Endodermal cell (in vitro differentiated cells): ENCODE data around the gene FAM50B. TPM values are rescaled to one million over a fixed set of nuclear protein-coding genes. Genes with fewer than 3 reads are reported as not detected.
A peak's percentile ranks its signal among the peaks of the same experiment; 100 is the strongest.

Experiments used
- DNase-seq: peaks from one replicate; pipeline ENCODE4 v3.0.0-alpha.2; 2017
- H3K27ac ChIP-seq: 2 replicates; pipeline ENCODE4 v1.5.1; 2013; ENCODE audit warnings: mild to moderate bottlenecking, low read depth, low read length, moderate library complexity
- H3K27me3 ChIP-seq: 2 replicates; pipeline ENCODE4 v1.6.1; 2013; ENCODE audit warnings: mild to moderate bottlenecking, low read length, moderate library complexity; ENCODE audit not compliant: insufficient read depth, control insufficient read depth, poor library complexity, severe bottlenecking
- H3K36me3 ChIP-seq: 2 replicates; pipeline ENCODE4 v1.7.0; 2013; ENCODE audit warnings: mild to moderate bottlenecking, low read length, moderate library complexity; ENCODE audit not compliant: control insufficient read depth, insufficient read depth
- H3K4me1 ChIP-seq: one replicate; pipeline ENCODE4 v1.7.0; 2013; ENCODE audit warnings: low read length; ENCODE audit not compliant: control insufficient read depth, insufficient read depth
- H3K4me3 ChIP-seq: 2 replicates; pipeline ENCODE4 v1.5.1; 2013; ENCODE audit warnings: mild to moderate bottlenecking, low read length, moderate library complexity
- H3K9ac ChIP-seq: 2 replicates; pipeline ENCODE4 v1.6.1; 2013; ENCODE audit warnings: mild to moderate bottlenecking, low read length, moderate library complexity; ENCODE audit not compliant: poor library complexity, severe bottlenecking; ENCODE audit errors: extremely low read depth
- H3K9me3 ChIP-seq: 2 replicates; pipeline ENCODE4 v1.6.1; 2013; ENCODE audit warnings: mild to moderate bottlenecking, low read length, moderate library complexity; ENCODE audit not compliant: control insufficient read depth
- H3K27ac Mint-ChIP-seq: 2 replicates; pipeline ENCODE4 v1.8.0; 2020; ENCODE audit warnings: mixed read lengths
- H3K27me3 Mint-ChIP-seq: 2 replicates; pipeline ENCODE4 v1.8.0; 2021; ENCODE audit warnings: mild to moderate bottlenecking, mixed read lengths; ENCODE audit not compliant: insufficient read depth
- H3K36me3 Mint-ChIP-seq: 2 replicates; pipeline ENCODE4 v1.8.0; 2020; ENCODE audit warnings: low read depth, mixed read lengths
- H3K4me1 Mint-ChIP-seq: 2 replicates; pipeline ENCODE4 v1.8.0; 2020; ENCODE audit warnings: mixed read lengths
- H3K4me3 Mint-ChIP-seq: 2 replicates; pipeline ENCODE4 v1.8.0; 2020; ENCODE audit warnings: mild to moderate bottlenecking, moderate library complexity, mixed read lengths
- H3K9me3 Mint-ChIP-seq: 2 replicates; pipeline ENCODE4 v1.8.0; 2020; ENCODE audit warnings: mild to moderate bottlenecking, mixed read lengths
- CTCF ChIP-seq: fragments of 200-600 bp; sonication (generic); conservative IDR thresholded peaks from 2 replicates; pipeline ENCODE4 v1.5.0; 2021; ENCODE audit warnings: antibody characterized with exemption, mild to moderate bottlenecking
- WGBS, 2 experiments: methylation state at CpG; one replicate each; pipeline versions ENCODE4 v1.1.5 to v1.1.7; 2013; ENCODE audit warnings: missing lambda C conversion rate in 2 of 2, mixed read lengths in 1 of 2; ENCODE audit not compliant: insufficient coverage in 1 of 2, insufficient read length in 1 of 2; 5-methylcytosine and 5-hydroxymethylcytosine counted together
- long read RNA-seq, 4 experiments: library from polyadenylated mRNA in 2 of 4; library from RNA in 1 of 4; library from capped mRNA in 1 of 4; stranded (forward) in 3 of 4; unstranded in 1 of 4; transcript quantifications; one replicate each; pipeline ENCODE4 v2.0.0, GENCODE V29; 2020 to 2021; ENCODE audit warnings: inconsistent platforms in 1 of 4
- polyA plus RNA-seq, 2 experiments: library from polyadenylated mRNA; stranded (reverse); fragments of 50-300 nt; gene quantifications; one replicate each; pipeline ENCODE4 v1.2.3, GENCODE V29; 2013
- total RNA-seq, 2 donors: library from RNA; stranded (reverse); fragmentation: NEBNext Ultra II Directional in 1 of 2; extraction: Animal tissue kit (Norgen Biotek cat#: 25700) in 1 of 2; gene quantifications; 2 replicates in 1 of 2; 3 replicates in 1 of 2; pipeline ENCODE4 v1.2.1, GENCODE V29; 2021

The FAM50B gene
- total RNA-seq = 1 to 10 TPM; 2.8 to 3.7 TPM
- polyA plus RNA-seq (2013, experiment 1 of 2) = 0.57 TPM
- polyA plus RNA-seq (2013, experiment 2 of 2) = 0.50 TPM
- long read RNA-seq, experiment 1, partial matches to known transcripts = 0 of 3 reads
- long read RNA-seq, experiment 1, other reads (novel, unspliced or antisense) = 0 of 3 reads
- long read RNA-seq, experiment 2, partial matches to known transcripts = 0 of 3 reads
- long read RNA-seq, experiment 2, other reads (novel, unspliced or antisense) = 0 of 3 reads
- long read RNA-seq, experiment 3, transcript FAM50B-203 (2 exons, 1,643 nt) = major isoform, 15 of 24 reads
- long read RNA-seq, experiment 3, transcript FAM50B-202 (1 exons, 1,935 nt) = minor isoform, 9 of 24 reads
- long read RNA-seq, experiment 3, partial matches to known transcripts = 0 of 24 reads
- long read RNA-seq, experiment 3, other reads (novel, unspliced or antisense) = 0 of 24 reads
- long read RNA-seq, experiment 4, partial matches to known transcripts = 0 of 3 reads
- long read RNA-seq, experiment 4, other reads (novel, unspliced or antisense) = 0 of 3 reads

GRCh38 chr6:3848925-3849605 is at the start of gene FAM50B:
Gene FAM50B (plus strand): TSS chr6:3849373. CDS start chr6:3849812, 439 bp downstream.
- Mint-ChIP-seq H3K36me3 (peaks cover 7% of the 10 kb centered on the region), H3K4me3 (peak within 1 kb of the TSS; percentile 71), H3K27me3 (peaks cover 12% of the 10 kb centered on the region), H3K9me3 (peaks cover 3% of the 10 kb centered on the region), H3K27ac (peak within 1 kb of the TSS; percentile 82), H3K4me1 (peaks cover 6% of the 10 kb centered on the region)
- no peaks in the 10 kb centered on the region for H3K4me1 ChIP-seq
- H3K27me3 ChIP-seq = no peaks in the 10 kb centered on the region
- no peaks in the 10 kb centered on the region for H3K36me3 ChIP-seq
- H3K9me3 ChIP-seq = no peaks in the 10 kb centered on the region
- H3K27ac ChIP-seq = no peak within 1 kb of the TSS
- no peak within 1 kb of the TSS for H3K9ac ChIP-seq
- peak; percentile 99 for DNase-seq
- no peak within 1 kb of the TSS for H3K4me3 ChIP-seq
- peak; percentile 100 for TF ChIP-seq CTCF
- 75 to 78% methylated on average over 25 to 49 of the region's 49 CpGs for WGBS, 2 experiments

- Histone ChIP-seq H3K27me3 (no peaks in the 10 kb centered on the region), H3K9me3 (no peaks in the 10 kb centered on the region), H3K4me3 (no peak overlapping the region), H3K4me1 (peaks cover 11% of the 10 kb centered on the region), H3K36me3 (no peaks in the 10 kb centered on the region), H3K27ac (no peak overlapping the region), H3K9ac (no peak overlapping the region)
- no peaks in the 10 kb centered on the region for H3K9me3 Mint-ChIP-seq
- WGBS, 2 experiments = 92 to 98% methylated on average over 4 to 6 of the region's 6 CpGs
- TF ChIP-seq CTCF = no peak
- no peak overlapping the region for H3K4me3 Mint-ChIP-seq
- H3K27me3 Mint-ChIP-seq = peaks cover 6% of the 10 kb centered on the region
- H3K36me3 Mint-ChIP-seq = no peaks in the 10 kb centered on the region
- H3K4me1 Mint-ChIP-seq = peaks cover 31% of the 10 kb centered on the region
- H3K27ac Mint-ChIP-seq = no peak overlapping the region
- no peak for DNase-seq
These were observed 49.5 kb upstream of the FAM50B start for GRCh38 chr6:3799719-3800118.

- H3K36me3 ChIP-seq = no peaks in the 10 kb centered on the region
- Mint-ChIP-seq H3K4me3 (no peak overlapping the region), H3K9me3 (no peaks in the 10 kb centered on the region), H3K36me3 (no peaks in the 10 kb centered on the region), H3K4me1 (peaks cover 33% of the 10 kb centered on the region), H3K27me3 (peaks cover 6% of the 10 kb centered on the region), H3K27ac (no peak overlapping the region)
- DNase-seq = peak; percentile 62
- 61 to 70% methylated on average over 11 of the region's 11 CpGs for WGBS, 2 experiments
- TF ChIP-seq CTCF = no peak
- H3K4me1 ChIP-seq = peaks cover 11% of the 10 kb centered on the region
- H3K27ac ChIP-seq = peak overlapping the region; percentile 67
- H3K4me3 ChIP-seq = no peak overlapping the region
- H3K27me3 ChIP-seq = no peaks in the 10 kb centered on the region
- H3K9me3 ChIP-seq = no peaks in the 10 kb centered on the region
- H3K9ac ChIP-seq = no peak overlapping the region
These were observed 48.2 kb upstream of the FAM50B start for GRCh38 chr6:3800850-3801591.
